LNCAP (cell line): ENCODE results near the gene KLHDC9.

ENCODE experiments used
- CTCF ChIP-seq: fragments of 450-650 bp; IDR thresholded peaks from 2 replicates; pipeline ENCODE4 v1.5.1; 2017; ENCODE audit warnings: mild to moderate bottlenecking

The KLHDC9 gene

GRCh38 chr1:161072751-161073449 lies 25.3 kb upstream of the KLHDC9 start:
- no peak for TF ChIP-seq CTCF

GRCh38 chr1:161073474-161074121 lies 24.6 kb upstream of the KLHDC9 start:
- TF ChIP-seq CTCF: no peak

GRCh38 chr1:161074676-161075368 lies 23.3 kb upstream of the KLHDC9 start:
- TF ChIP-seq CTCF: no peak

- no peak for TF ChIP-seq CTCF
Measured at GRCh38 chr1:161076410-161076809, 21.8 kb upstream of the KLHDC9 start.

- TF ChIP-seq CTCF: no peak
Measured at GRCh38 chr1:161077426-161077825, 20.7 kb upstream of the KLHDC9 start.

GRCh38 chr1:161079436-161080110 lies 18.6 kb upstream of the KLHDC9 start:
- TF ChIP-seq CTCF: no peak
